IPS-18a (cell line): ENCODE data around the gene ESF1.
"Not testable (repeated sequence)": the region's sequence is repeated elsewhere in the genome, so short reads cannot be mapped to it uniquely, and the experiment has no call there.

Experiments
- H3K27ac ChIP-seq: one replicate; pipeline ENCODE4 v1.5.1; 2013; ENCODE audit warnings: low read length
- H3K27me3 ChIP-seq: one replicate; pipeline ENCODE4 v1.6.1; 2013; ENCODE audit warnings: mild to moderate bottlenecking, low read length; ENCODE audit not compliant: control insufficient read depth, insufficient read depth
- H3K36me3 ChIP-seq: one replicate; pipeline ENCODE4 v1.6.1; 2013; ENCODE audit warnings: low read depth, low read length; ENCODE audit not compliant: control insufficient read depth
- H3K4me1 ChIP-seq: one replicate; pipeline ENCODE4 v1.6.1; 2013; ENCODE audit warnings: low read depth, low read length; ENCODE audit not compliant: control insufficient read depth
- H3K4me3 ChIP-seq: one replicate; pipeline ENCODE4 v1.5.1; 2013; ENCODE audit warnings: low read length
- H3K9ac ChIP-seq: one replicate; pipeline ENCODE4 v1.6.1; 2013; ENCODE audit warnings: mild to moderate bottlenecking, low read length, moderate library complexity
- H3K9me3 ChIP-seq: one replicate; pipeline ENCODE4 v1.6.1; 2013; ENCODE audit warnings: low read depth, low read length; ENCODE audit not compliant: control insufficient read depth

Gene ESF1

DNA sequence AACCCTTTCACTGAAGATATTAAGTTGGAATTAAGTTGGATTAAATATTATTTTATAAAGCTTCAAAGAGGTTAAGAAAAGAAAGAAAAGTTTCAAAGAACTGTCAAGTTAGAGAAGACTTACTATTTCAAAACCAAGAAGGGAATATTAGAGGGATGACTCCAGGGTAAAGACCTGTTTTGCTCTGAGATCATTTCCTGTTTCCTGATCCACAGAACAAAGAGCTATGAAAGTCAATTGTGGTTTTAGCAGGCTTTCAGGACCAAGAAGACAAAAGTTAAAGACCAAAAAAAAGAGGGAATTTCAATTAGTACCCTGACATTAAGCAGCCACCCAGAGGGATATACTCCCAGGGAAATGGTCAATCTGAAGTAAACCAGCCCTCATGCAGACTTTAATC is 19.4 kb downstream of the ESF1 start:
- Histone ChIP-seq H3K9me3 (peaks cover 10% of the 10 kb centered on the region), H3K36me3 (peaks cover 72% of the 10 kb centered on the region), H3K4me3 (no peak overlapping the region)

DNA sequence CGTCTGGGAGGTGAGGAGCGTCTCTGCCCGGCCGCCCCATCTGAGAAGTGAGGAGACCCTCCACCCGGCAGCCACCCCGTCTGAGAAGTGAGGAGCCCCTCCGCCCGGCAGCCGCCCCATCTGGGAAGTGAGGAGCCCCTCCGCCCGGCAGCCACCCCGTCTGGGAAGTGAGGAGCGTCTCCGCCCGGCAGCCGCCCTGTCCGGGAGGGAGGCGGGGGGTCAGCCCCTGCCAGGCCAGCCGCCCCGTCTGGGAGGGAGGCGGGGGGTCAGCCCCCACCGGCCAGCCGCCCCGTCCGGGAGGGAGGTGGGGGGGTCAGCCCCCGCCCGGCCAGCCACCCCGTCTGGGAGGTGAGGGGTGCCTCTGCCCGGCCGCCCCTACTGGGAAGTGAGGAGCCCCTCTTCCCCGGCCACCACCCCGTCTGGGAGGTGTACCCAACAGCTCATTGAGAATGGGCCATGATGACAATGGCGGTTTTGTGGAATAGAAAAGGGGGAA is 24.2 kb downstream of the ESF1 start:
- not testable (repeated sequence) for H3K4me1 ChIP-seq, H3K9ac ChIP-seq, H3K27me3 ChIP-seq, H3K4me3 ChIP-seq, H3K9me3 ChIP-seq, H3K27ac ChIP-seq
- peaks cover 72% of the 10 kb centered on the region for H3K36me3 ChIP-seq

More for the DNA sequence above, 19.4 kb downstream of the ESF1 start:
- H3K4me1 ChIP-seq: no peaks in the 10 kb centered on the region
- no peak overlapping the region for H3K9ac ChIP-seq
- H3K27ac ChIP-seq: no peak overlapping the region
- no peaks in the 10 kb centered on the region for H3K27me3 ChIP-seq

DNA sequence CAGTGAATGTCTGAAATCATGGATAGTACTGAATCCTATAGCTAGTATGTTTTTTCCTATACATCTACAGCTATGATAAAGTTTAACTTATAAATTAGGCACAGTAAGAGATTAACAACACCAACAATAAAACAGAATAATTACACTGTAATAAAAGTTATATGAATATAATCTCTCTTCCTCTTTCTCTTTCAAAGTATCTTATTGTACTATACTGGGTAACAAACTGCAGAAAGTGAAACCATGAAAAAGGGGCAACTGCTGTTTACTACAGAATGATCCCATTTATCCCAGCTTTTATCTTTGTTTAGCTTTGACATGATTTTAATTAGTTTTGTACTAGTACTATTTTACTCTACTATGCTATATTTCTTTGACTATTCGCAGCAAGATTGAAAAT is 25.8 kb downstream of the ESF1 start:
- no peaks in the 10 kb centered on the region for H3K4me1 ChIP-seq
- peaks cover 71% of the 10 kb centered on the region for H3K36me3 ChIP-seq

DNA sequence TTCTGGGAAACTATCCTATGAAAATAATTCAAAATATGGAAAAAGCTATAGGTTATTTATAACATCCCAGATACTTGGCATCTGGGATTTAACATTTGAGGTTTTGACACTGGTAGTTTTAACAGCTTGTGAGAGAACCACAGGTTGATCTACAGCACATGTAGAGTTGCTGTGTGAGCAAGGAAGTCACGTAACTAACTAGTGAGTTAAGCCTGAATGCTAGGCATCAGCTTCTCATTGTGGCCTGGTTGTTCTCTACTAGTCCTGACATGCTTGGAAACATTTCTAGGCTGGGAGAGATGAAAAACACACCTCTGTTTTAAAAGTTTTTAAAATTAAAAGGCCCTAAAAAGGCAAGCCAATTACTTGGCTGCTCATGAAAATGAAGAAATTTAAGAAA is 28.2 kb downstream of the ESF1 start:
- Histone ChIP-seq H3K27ac (no peak overlapping the region), H3K4me3 (no peak overlapping the region), H3K27me3 (no peaks in the 10 kb centered on the region), H3K36me3 (peaks cover 63% of the 10 kb centered on the region), H3K9ac (no peak overlapping the region), H3K4me1 (no peaks in the 10 kb centered on the region), H3K9me3 (no peaks in the 10 kb centered on the region)

More for the DNA sequence above, 25.8 kb downstream of the ESF1 start:
- Histone ChIP-seq H3K9me3 (no peaks in the 10 kb centered on the region), H3K4me3 (no peak overlapping the region), H3K9ac (no peak overlapping the region), H3K27me3 (no peaks in the 10 kb centered on the region), H3K27ac (no peak overlapping the region)

DNA sequence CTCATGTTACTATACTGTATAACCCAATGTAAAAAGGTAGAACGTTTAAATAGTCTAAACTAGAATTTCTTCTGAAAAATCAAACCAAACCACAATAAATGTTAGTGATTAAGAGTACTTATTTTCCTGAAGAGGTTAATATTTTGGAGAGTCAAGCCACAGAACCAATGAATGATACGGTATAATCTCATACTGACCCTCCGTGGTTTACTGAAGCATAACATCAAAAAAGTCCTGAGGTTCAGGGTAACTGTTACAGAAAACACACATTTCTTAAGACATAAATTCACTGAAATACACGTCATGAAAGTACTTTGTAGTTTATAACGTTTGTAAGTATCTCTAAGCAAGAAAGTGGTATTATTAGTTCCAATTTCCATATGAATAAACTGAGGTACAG is 28.9 kb downstream of the ESF1 start:
- Histone ChIP-seq H3K9me3 (no peaks in the 10 kb centered on the region), H3K4me3 (no peak overlapping the region), H3K9ac (no peak overlapping the region), H3K27ac (no peak overlapping the region), H3K27me3 (no peaks in the 10 kb centered on the region), H3K36me3 (peaks cover 70% of the 10 kb centered on the region), H3K4me1 (no peaks in the 10 kb centered on the region)

DNA sequence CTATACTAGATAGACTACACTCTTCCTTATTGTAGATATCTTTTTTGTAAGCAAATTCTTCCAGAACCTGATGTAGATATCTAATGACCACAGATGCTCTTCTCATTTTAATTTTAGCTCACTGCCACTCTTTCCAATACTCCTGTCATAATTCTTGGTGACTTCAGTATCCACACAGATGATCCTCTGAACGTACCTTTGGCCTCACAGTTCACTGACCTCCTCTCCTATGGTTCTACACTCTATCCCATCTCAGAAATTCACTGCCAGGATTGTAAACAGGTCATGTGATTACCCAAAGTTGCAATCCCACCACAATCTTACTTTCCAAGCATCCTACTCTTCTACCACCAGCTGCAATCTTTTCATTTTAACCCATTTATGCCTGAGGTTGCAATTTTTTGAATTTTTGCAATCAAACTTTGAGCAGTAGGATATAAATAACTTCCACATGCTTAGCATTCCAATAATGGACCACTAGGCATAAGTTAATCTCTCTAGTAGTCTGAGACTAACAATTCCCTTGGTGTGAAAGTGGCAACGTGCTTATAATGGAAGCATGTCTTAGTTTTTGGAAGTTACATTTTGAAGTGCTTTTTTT is 31.2 kb downstream of the ESF1 start:
- no peak overlapping the region for H3K4me3 ChIP-seq
- H3K9me3 ChIP-seq: no peaks in the 10 kb centered on the region
- H3K27me3 ChIP-seq: no peaks in the 10 kb centered on the region
- H3K4me1 ChIP-seq: no peaks in the 10 kb centered on the region
- H3K9ac ChIP-seq: no peak overlapping the region
- H3K27ac ChIP-seq: no peak overlapping the region
- peaks cover 55% of the 10 kb centered on the region for H3K36me3 ChIP-seq

DNA sequence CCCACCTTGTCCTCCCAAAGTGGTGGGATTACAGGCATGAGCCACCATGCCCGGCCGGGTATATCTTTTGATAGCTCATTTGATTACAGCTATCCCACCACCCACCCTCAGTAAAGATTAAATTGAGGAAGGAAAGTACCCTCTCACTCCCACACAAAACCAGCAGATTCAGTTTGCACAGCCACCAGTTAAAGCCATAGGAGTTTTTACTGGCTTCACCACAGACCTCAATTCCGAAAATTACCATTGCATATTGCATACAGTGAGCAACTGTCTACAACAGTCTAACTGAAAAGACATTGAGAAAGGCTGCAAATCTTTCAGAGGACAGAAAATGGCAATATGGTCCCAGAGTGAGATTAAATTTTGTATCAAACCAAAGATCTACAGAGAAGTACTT is 34.9 kb downstream of the ESF1 start:
- Histone ChIP-seq H3K4me3 (no peak overlapping the region), H3K4me1 (no peaks in the 10 kb centered on the region), H3K9ac (no peak overlapping the region), H3K27ac (no peak overlapping the region), H3K27me3 (no peaks in the 10 kb centered on the region), H3K9me3 (no peaks in the 10 kb centered on the region), H3K36me3 (peaks cover 26% of the 10 kb centered on the region)

DNA sequence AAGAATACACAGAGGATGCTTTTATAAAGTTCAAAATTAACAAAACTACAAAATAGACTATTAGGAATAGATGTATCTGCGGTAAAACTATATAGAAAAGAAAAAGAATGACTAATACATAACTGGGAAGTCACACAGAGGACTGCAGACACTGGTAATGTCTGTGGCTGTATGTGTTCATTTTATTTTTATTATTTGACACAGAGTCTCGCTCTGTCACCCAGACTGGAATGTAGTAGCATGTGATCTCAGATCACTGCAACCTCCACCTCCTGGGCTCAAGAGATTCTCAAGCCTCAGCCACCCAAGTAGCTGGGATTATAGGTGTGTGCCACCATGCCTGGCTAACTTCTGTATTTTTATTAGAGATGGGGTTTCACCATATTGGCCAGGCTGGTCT is 38.9 kb downstream of the ESF1 start:
- Histone ChIP-seq H3K9ac (no peak overlapping the region), H3K36me3 (peaks cover 22% of the 10 kb centered on the region)

DNA sequence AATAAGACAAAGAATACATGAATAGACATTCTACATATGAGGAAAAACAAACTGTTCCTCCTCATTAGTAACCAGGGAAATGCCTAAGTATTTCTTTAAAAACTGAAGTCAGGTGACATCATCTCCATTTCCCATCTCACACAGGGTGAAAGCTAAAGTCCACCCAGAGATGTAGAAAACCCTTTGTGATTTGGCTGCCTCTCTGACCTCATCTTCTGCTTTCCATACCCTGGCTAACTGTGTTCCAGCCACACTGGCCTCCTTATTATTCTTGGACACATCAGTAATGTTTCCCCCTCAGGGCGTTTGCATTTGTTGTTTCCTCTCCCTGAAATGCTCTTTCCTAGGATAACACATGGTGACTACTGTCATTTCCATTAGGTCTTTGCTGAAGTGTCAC is 40.4 kb downstream of the ESF1 start:
- peaks cover 3% of the 10 kb centered on the region for H3K9me3 ChIP-seq
- H3K36me3 ChIP-seq: peaks cover 23% of the 10 kb centered on the region
- no peaks in the 10 kb centered on the region for H3K4me1 ChIP-seq
- H3K9ac ChIP-seq: no peak overlapping the region
- no peak overlapping the region for H3K27ac ChIP-seq
- no peaks in the 10 kb centered on the region for H3K27me3 ChIP-seq
- H3K4me3 ChIP-seq: no peak overlapping the region

More for the DNA sequence above, 38.9 kb downstream of the ESF1 start:
- Histone ChIP-seq H3K4me1 (no peaks in the 10 kb centered on the region), H3K27ac (no peak overlapping the region), H3K4me3 (no peak overlapping the region), H3K9me3 (peaks cover 3% of the 10 kb centered on the region), H3K27me3 (no peaks in the 10 kb centered on the region)

DNA sequence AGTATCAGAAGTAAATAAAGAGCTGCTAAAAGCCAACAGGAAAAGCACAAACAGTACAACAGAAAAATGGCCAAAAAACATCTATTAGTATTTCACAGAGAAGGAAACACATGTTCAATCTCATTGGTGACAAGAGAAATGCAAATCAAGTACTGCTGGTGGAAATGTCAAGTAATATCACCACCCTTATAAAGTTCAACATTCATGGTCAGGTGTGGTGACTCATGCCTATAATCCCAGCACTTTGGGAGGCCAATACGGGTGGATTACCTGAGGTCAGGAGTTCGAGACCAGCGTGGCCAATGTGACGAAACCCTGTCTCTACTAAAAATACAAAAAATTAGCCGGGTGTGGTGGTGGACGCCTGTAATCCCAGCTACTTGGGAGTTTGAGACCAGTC is 42.8 kb downstream of the ESF1 start:
- Histone ChIP-seq H3K4me1 (no peaks in the 10 kb centered on the region), H3K36me3 (peaks cover 18% of the 10 kb centered on the region), H3K27ac (no peak overlapping the region), H3K4me3 (no peak overlapping the region), H3K27me3 (no peaks in the 10 kb centered on the region), H3K9me3 (peaks cover 3% of the 10 kb centered on the region), H3K9ac (no peak overlapping the region)

DNA sequence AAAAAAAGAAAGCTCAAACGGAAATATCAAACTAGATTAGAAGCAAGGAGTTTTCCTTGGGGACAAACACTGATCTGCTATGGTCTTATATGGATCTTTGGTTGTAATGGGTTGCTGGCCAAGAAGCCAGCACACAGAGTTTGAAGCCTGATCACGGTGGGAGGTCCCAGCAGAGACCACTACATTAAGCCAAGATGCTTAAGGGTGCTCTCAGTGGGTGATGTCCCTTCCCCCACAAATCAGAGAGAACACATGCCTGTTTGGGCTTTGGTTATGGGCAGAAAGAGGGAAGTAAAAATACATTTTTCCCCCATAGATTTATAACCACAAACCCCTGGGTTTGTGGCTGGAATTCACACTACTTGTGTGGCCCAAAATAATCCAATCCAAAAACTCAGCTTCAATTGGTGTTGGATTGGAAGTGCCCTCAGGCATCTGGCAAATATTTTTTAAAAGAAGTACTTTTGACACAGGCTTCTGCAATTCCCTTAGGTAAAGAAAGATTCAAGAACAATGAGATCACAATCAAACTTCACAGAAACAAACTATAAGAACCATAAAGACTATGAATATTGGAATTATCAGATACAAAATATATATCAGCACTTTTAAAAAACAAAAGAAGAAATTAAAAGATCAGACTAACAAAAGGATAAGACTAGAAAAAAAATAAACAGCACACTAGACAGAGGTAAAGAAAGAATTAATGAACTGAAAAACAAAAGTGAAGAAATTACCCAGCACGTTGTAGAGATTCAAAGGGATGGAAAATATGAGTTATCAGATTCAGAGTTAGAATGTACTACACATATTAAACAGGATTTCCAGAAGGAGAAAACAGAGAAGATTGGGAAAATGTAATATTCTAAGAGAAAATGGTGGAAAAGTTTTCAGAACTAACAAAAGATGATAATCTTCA is 44.7 kb downstream of the ESF1 start:
- peaks cover 18% of the 10 kb centered on the region for H3K36me3 ChIP-seq
- H3K4me3 ChIP-seq: no peak overlapping the region
- no peaks in the 10 kb centered on the region for H3K4me1 ChIP-seq

More for the DNA sequence above, 44.7 kb downstream of the ESF1 start:
- Histone ChIP-seq H3K9ac (no peak overlapping the region), H3K27me3 (no peaks in the 10 kb centered on the region), H3K27ac (no peak overlapping the region), H3K9me3 (peaks cover 3% of the 10 kb centered on the region)
